GM10266 (cell line): ENCODE measurements around the gene ADGRG1.

Source experiments
- DNase-seq: peaks from one replicate; pipeline ENCODE4 v3.0.0; 2012; ENCODE audit errors: extremely low spot score
- TF ChIP-seq, protein P1 (sequence below): IDR thresholded peaks from 2 replicates; pipeline ENCODE4 v1.5.1; 2012; ENCODE audit warnings: mild to moderate bottlenecking, low read depth; ENCODE audit not compliant: control insufficient read depth, insufficient read depth; ENCODE audit errors: missing control alignments

ADGRG1 gene

DNA sequence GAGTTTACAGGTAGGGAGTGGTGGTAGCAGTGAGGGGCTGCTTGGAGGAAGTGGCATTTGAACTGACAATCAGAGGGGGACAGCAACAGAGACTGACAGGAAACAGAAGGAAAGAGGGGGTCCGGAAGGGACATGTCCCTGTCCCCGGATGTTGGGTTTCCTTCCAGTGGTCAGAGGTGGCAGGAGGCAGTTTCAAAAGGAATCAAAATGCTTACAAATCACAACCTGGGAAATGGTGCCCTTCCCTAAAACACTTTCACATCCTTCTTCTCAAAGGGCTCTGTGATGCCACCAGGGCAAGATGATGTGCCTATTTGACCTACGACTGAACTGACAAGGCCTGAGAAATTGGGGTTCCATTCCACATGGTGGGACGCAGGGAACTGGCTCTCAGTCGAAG is 19.7 kb downstream of the ADGRG1 start:
- TF ChIP-seq, protein P1, sequence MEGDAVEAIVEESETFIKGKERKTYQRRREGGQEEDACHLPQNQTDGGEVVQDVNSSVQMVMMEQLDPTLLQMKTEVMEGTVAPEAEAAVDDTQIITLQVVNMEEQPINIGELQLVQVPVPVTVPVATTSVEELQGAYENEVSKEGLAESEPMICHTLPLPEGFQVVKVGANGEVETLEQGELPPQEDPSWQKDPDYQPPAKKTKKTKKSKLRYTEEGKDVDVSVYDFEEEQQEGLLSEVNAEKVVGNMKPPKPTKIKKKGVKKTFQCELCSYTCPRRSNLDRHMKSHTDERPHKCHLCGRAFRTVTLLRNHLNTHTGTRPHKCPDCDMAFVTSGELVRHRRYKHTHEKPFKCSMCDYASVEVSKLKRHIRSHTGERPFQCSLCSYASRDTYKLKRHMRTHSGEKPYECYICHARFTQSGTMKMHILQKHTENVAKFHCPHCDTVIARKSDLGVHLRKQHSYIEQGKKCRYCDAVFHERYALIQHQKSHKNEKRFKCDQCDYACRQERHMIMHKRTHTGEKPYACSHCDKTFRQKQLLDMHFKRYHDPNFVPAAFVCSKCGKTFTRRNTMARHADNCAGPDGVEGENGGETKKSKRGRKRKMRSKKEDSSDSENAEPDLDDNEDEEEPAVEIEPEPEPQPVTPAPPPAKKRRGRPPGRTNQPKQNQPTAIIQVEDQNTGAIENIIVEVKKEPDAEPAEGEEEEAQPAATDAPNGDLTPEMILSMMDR, result no peak
- DNase-seq, result no peak

DNA sequence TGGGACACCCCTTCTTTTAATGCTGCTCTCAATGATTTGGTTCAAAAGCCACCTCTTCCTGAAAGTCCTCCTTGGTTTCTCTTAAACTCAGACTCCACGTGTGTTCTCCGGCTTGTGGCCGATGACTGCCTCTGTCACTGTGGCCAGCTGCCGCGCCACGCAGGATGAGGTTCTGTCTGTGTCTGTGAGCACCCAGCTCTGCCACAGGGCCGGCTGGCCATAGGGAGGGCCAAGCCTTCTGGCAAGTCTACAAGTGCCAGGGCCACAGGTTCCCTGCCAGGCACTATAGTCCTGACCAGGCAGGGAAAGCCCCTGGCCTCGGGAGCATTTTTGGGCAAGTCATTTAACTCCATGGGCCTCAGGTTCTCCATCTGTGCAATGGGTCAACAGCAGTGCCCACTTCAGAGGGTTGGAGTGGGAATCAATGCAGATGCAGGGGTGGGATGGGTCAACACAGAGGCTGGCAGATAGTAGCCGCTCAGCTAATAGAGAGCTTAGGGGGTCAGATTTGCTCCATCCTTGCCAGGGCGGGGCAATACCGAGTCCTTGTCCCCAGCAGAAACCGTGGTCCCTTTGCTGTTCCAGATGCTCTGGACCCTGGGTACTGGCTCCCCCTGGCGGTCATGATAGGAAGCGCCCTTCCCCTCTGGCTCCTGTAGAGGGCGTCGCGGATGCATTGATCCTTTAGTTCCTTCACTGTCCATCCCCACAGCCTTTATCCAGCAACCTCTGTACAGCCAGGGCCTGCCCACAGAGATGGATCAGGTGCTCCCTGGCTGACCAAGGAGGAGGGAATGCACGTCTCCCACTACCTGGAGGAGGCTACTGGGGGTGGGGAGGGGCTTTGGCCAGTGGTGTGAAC is 20.4 kb downstream of the ADGRG1 start:
- DNase-seq, result peak; percentile 91
- TF ChIP-seq, protein P1, result peak; percentile 100

DNA sequence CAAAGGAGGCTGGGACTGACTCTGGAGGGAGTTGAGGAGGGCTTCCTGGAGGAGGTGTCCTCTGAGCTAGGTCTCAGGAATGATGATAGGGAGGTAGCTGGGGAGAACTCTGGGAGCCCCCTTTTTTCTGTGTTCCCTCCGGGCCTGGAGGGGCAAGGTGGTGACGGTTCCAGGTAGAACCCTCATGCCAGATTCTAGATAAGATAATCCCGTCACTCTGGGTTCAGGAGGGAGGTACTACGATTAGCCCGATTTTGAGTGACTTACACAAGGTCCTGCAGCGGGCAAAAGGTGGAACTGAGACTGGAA is 21.0 kb downstream of the ADGRG1 start:
- TF ChIP-seq, protein P1, result no peak
- DNase-seq, result no peak

DNA sequence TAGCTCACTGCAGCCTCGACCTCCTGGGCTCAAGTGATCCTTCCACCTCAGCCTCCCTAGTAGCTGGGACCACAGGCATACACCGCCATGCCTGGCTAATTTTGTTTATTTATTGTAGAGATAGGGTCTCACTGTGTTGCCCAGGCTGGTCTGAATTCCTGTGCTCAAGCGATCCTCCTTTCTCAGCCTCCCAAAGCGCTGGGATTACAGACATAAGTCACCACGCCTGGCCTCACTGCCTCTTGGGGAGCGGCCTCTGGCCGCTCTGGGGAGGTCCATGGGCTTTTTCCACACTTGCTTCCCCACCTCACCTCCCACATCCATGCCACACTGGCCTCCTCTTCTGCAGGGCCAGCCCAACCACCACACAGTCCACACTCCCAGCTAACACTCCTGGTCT is 21.4 kb downstream of the ADGRG1 start:
- TF ChIP-seq, protein P1, result no peak
- DNase-seq, result no peak

DNA sequence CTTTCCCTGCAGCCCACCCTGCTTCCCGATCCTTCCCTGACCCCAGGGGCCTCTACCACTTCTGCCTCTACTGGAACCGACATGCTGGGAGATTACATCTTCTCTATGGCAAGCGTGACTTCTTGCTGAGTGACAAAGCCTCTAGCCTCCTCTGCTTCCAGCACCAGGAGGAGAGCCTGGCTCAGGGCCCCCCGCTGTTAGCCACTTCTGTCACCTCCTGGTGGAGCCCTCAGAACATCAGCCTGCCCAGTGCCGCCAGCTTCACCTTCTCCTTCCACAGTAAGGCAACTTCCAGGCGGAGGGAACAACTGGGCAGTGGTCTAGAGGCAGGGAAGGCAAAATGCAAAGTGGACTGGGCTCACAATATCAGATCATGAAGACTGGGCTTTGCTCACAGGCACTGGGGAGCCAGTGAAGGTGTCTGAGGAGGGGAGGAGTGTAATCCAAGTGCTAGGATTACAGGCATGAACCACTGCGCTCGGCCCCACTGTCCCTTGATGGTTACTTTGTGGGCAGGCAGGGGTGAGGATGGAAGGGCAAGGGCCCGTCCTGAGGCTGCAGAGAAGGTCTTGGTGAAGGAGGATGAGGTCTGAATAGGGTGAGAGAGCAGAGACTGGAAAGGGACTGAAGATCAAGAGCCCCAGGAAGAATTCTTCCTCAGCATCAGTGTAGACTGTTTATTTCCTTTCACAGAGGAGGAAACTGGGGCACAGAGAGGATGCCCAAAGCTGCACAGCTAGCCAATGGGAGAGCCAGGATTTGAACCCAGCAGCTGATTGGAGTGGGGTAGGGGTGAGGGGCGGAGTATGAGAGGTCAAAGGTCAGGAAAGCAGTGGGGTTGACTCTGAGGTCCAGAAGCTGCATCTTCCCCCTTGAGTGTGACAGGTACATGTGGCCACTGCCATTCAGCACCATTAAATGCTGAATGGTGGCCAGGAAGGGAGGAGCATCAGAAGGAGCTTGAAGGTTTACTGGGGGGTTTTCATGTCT is 23.2 kb downstream of the ADGRG1 start:
- DNase-seq, result no peak
- TF ChIP-seq, protein P1, result no peak

DNA sequence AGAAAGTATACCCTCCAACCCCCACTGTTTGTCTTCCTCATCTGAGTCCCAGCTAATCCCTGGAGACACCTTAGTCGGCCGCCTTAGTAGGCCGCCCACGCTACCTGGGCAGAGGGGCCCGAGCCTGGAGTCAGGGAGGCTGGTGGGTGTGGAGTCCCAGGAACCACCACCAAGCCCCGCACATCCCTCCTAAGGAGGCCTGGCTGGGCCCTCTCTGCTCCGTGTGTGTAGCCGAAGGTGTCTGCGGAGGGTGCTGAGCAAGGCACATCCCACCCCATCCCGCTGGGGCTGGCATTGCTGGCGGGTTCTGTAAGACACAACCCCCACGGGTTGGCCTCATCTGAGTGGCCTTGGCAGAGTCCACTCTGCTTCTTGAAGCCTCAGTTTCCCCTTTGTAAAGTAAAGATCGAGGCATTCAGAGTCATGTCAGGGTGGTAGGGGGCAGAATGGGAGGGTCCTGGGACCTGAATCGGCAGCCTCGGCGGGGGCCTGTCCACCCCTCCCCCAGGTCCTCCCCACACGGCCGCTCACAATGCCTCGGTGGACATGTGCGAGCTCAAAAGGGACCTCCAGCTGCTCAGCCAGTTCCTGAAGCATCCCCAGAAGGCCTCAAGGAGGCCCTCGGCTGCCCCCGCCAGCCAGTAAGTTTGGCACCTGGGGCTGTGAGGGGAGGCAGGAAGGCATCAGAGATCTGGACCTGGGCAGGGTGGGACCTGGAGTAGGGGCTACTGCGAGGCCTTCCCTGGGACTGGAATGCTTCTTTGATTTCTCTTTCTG is 24.5 kb downstream of the ADGRG1 start:
- TF ChIP-seq, protein P1, result no peak
- DNase-seq, result no peak

DNA sequence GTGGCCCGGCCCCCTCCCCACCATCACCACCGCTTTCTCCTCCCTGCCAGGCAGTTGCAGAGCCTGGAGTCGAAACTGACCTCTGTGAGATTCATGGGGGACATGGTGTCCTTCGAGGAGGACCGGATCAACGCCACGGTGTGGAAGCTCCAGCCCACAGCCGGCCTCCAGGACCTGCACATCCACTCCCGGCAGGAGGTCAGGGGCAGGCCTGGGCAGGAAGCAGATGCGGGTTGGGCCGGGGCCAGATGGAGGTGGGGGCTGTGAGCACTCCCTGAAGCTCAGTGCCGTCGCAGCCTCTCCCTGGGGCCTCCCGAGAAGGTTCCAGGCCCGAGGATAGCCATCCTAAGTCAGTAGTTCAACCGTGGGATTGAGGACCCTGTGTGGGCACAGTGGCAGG is 25.5 kb downstream of the ADGRG1 start:
- TF ChIP-seq, protein P1, result no peak
- DNase-seq, result no peak
